Measurements from ENCODE around the gene SLX1B. TPM values are rescaled to one million over a fixed set of nuclear protein-coding genes. Genes with fewer than 3 reads are reported as not detected.
"Not testable (repeated sequence)": the region's sequence is repeated elsewhere in the genome, so short reads cannot be mapped to it uniquely, and the experiment has no call there.

The SLX1B gene
- total RNA-seq, 1 experiment from 2014 or later = 40.3 TPM

- DNase-seq (ENCODE audit: low spot score); POLR2A ChIA-PET (ENCODE audit: low non-redundant PET): not testable (repeated sequence)
Measured at GRCh38 chr16:29482276-29482675, 27.9 kb downstream of the SLX1B start.

GRCh38 chr16:29506308-29506707 lies 52.0 kb downstream of the SLX1B start, which contains the start of gene NPIPB12:
Gene NPIPB12 (minus strand): TSS chr16:29506408.
- H3K27me3 ChIP-seq (replicated peaks; ENCODE audit: insufficient read depth, low read depth, low read length, poor library complexity); H3K27ac ChIP-seq (ENCODE audit: low read depth, low read length, poor library complexity, severe bottlenecking); POLR2A ChIA-PET (ENCODE audit: low non-redundant PET); H3K4me3 ChIP-seq (ENCODE audit: low read depth, low read length, poor library complexity, severe bottlenecking); H3K9me3 ChIP-seq (ENCODE audit: low read depth, low read length, poor library complexity, severe bottlenecking); BruUV-seq (replicated peaks); H3K4me1 ChIP-seq (ENCODE audit: insufficient read depth, low read length, poor library complexity, severe bottlenecking); H3K36me3 ChIP-seq (ENCODE audit: insufficient read depth, low read length, poor library complexity, severe bottlenecking); intact Hi-C loops (cut with micrococcal nuclease; ENCODE audit: unreplicated experiment); DNase-seq (ENCODE audit: low spot score); CTCF ChIA-PET: not testable (repeated sequence)

More at GRCh38 chr16:29482276-29482675, 27.9 kb downstream of the SLX1B start:
- BruUV-seq (replicated peaks); H3K27me3 ChIP-seq (replicated peaks; ENCODE audit: insufficient read depth, low read depth, low read length, poor library complexity); H3K9me3 ChIP-seq (ENCODE audit: low read depth, low read length, poor library complexity, severe bottlenecking); H3K27ac ChIP-seq (ENCODE audit: low read depth, low read length, poor library complexity, severe bottlenecking); H3K36me3 ChIP-seq (ENCODE audit: insufficient read depth, low read length, poor library complexity, severe bottlenecking); CTCF ChIA-PET; intact Hi-C loops (cut with micrococcal nuclease; ENCODE audit: unreplicated experiment); H3K4me1 ChIP-seq (ENCODE audit: insufficient read depth, low read length, poor library complexity, severe bottlenecking); H3K4me3 ChIP-seq (ENCODE audit: low read depth, low read length, poor library complexity, severe bottlenecking): not testable (repeated sequence)

Other genes with a start within 250 kb of the SLX1B start
- gene NPIPB11, start 47.8 kb upstream of the SLX1B start, total RNA-seq (2021) = 1.7 and 2.4 TPM in 2 replicates
- 7.0 and 8.0 TPM in 2 replicates for gene BOLA2, start 182 bp upstream of the SLX1B start, total RNA-seq (2021)
- 2.1 and 2.5 TPM in 2 replicates for gene SULT1A4, start 5.4 kb downstream of the SLX1B start, total RNA-seq (2021)
- 68.6 and 73.2 TPM in 2 replicates for gene NPIPB12, start 51.9 kb downstream of the SLX1B start, total RNA-seq (2021)
- not detected in 2 replicates for gene SPN, start 208.7 kb downstream of the SLX1B start, total RNA-seq (2021)
- gene QPRT, start 224.6 kb downstream of the SLX1B start, total RNA-seq (2021) = 31.1 and 48.3 TPM in 2 replicates